NOMO-1 treated with DMSO at 0.1 percent for 48 hours (cell line): ENCODE data around the gene TIMM23.
A peak's percentile ranks its signal among the peaks of the same experiment; 100 is the strongest.
"Not testable (repeated sequence)": the region's sequence is repeated elsewhere in the genome, so short reads cannot be mapped to it uniquely, and the experiment has no call there.

Source experiments
- DNase-seq: peaks from one replicate; lab custom pipeline; 2025; ENCODE audit not compliant: unreplicated experiment; lab: John Stamatoyannopoulos, UW

Gene TIMM23, protein sequence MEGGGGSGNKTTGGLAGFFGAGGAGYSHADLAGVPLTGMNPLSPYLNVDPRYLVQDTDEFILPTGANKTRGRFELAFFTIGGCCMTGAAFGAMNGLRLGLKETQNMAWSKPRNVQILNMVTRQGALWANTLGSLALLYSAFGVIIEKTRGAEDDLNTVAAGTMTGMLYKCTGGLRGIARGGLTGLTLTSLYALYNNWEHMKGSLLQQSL

GRCh38 chr10:45972106-45972812 is at the start of gene TIMM23:
TSS of gene TIMM23 (plus strand) at chr10:45972489. CDS start at chr10:45972625, 136 bp downstream.
- DNase-seq: peak; percentile 78

GRCh38 chr10:45926790-45927189 is 45.5 kb upstream of the TIMM23 start:
- not testable (repeated sequence) for DNase-seq

DNA sequence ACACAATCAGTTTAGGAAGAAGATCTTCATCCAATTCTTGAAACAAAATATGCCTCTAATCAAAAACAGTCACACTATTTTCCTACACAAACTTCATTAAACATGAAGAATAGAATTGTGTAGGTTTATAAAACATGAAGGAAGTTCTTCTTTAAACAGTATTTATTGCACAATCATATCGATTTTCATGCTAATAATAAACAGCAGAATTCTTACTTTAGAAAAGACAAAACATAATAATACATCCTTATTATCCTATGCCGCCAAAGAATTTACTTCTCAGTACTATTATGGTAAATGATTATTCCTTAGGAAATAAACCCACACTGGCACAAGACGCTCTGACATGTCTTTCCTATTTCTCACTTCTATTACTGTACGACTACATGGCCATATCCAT is 41.0 kb upstream of the TIMM23 start:
- not testable (repeated sequence) for DNase-seq

DNA sequence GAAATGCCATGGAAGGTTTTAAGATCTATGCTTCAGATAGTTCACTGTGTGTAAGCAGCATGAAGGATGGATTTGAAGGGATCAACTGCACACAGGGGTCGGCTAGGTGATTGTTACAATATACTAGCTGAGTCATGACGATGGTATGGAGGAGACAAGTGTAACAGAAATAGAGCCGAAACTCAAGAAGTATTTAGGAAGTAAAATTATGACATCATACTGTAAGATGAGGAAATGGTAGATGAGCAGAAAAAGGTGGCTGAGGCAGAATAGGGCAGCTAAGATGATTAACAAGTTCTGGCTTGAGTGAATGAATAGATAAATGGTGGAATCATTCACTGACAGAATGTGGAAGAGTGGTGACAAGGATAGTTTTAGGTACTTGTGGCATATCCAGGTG is 37.5 kb upstream of the TIMM23 start:
- not testable (repeated sequence) for DNase-seq

GRCh38 chr10:45939176-45939697 is 33.1 kb upstream of the TIMM23 start:
- DNase-seq: not testable (repeated sequence)

DNA sequence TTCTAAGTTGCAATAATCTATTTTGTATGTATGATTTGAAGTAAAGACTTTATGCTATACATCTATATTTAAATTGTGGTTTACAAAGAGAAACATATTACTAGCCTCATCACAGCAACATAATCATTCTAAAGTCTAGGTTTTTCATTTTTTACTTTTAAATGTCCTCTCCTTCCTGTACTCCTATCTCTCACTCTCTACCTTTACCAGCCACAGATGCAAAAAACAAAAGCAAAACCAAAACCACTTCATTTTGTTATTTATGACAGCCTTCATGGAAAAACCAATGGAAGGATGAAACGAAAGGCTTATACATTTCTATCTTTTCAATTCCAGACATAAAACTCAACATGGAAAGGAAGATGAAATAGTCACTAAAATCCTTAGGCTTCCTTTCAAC is 31.1 kb upstream of the TIMM23 start:
- not testable (repeated sequence) for DNase-seq

DNA sequence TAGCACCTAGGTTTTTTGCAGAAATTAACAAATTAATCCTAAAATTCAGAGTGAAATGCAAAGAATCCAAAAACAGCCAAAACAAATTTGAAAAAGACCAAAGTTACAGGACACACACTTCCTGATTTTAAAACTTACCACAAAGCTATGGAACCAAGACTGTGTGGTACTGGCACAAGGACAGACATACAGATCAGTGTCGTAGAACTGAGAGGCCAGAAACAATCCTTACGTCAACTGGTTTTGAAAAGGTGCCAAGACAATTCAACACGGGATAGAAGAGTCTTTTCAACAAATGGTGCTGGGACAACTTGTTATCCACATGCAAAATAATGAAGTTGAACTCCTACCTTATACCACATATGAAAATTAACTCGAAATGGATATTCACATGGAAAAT is 26.8 kb upstream of the TIMM23 start:
- DNase-seq: not testable (repeated sequence)

DNA sequence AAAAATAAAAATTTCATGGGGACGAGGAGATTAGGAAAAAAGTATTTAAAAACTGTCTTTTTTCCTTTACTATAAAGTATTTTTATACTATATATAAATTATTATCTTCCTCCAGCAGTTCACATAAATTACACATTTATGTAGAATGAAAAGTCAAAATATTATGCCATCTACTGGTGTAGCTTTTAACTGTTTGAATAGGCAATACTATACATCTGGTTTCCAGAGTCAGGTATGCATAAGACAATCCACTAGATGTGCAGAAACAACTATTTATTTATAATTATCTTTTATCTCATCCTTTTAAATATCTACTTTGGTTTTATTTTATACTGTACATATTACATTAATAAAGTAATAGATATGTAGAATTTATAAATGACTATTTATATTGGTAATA is 24.9 kb upstream of the TIMM23 start:
- DNase-seq: not testable (repeated sequence)

- DNase-seq: not testable (repeated sequence)
Measured at GRCh38 chr10:45948801-45949200, 23.5 kb upstream of the TIMM23 start.

DNA sequence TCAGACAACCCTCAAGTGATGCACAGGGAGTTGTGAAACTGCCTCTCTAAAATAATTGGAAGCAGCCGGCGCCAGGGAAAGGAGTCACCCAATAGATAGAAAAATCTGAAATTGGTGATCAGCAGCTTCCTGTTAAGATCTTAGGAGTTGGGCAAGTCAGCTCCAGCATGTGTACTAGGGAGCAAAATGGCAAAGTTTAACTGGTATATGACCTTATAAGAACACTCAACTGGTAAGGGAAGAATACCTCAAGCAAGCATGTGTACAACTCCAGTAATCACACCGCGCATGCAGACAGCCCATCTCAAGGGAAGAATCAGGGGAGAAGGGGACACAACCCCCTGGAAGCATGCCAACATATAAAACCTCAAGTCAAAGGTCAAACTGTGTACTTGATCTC is 17.9 kb upstream of the TIMM23 start:
- DNase-seq: not testable (repeated sequence)

GRCh38 chr10:45956634-45957033 is 15.7 kb upstream of the TIMM23 start:
- DNase-seq: not testable (repeated sequence)

DNA sequence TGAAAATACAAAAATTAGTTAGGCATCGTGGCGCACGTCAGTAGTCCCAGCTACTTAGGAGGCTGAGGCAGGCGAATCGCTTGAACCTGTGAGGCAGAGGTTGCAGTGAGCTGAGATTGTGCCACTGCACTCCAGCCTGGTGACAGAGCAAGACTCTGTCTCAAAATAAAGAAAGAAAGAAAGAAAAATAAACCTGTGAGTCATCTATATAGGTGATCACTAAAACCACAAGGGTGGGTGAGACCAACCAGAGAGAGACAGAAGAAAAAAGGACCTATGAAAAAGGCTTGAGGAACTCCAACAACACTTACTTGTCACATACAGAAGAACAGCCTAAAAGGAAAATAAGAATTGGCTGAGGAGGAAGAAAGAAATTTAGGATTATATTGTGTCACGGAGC is 14.4 kb upstream of the TIMM23 start:
- not testable (repeated sequence) for DNase-seq

DNA sequence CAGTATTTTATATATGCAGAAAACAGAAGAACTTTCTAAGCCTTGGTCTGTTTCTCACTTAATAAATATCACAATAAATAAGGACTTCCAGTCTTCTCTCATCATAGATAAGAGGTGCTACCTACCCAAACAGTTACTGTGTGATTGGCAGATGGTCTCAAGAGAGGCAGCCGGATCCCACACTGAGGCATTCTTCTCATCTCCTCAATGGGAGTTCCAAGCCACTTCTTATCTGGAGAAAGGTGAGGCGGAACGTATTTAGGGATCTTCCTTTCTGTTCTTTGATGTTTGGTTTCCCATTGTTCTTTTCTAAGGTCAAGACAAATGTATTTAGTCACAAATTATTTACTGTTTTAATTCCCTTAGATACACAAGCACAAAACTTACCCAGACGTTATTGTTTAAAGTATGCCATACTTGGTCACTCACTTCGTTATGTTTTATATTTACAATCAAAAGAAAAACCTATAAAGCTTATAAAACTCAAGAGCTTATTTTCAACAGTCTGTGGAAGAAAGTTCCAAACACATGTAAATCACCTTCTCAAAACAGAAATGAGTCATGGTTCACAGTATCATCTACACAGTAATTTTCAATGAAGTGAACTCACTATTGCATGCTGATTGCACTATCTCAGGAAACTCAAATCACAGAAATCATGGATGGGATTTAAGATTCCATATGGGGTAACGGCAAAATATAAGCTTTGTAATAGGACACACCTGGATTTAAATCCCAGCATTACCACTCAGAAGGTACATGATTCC is 9.4 kb upstream of the TIMM23 start:
- not testable (repeated sequence) for DNase-seq

GRCh38 chr10:45971019-45971418 is 1.3 kb upstream of the TIMM23 start:
- not testable (repeated sequence) for DNase-seq

DNA sequence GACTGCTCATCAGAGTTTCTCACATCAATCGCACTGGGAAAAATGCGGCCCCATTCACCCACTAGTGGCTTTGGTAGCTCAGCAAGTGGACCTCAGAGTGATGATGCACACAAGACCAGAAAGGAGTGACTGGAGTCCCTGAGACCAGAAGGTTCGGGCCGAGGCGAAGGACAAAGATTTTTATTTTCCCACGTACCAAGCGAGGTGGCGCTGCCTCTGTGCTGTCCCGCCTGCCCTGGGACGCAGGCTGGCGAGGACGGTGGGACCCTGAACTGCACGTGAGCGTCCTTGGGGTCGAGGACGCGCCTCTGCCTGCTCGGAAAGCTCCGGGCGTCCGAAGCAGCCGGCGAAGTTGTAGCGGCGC is 565 bp upstream of the TIMM23 start:
- not testable (repeated sequence) for DNase-seq

GRCh38 chr10:45972813-45973169 is 502 bp downstream of the TIMM23 start:
- DNase-seq: peak; percentile 3

GRCh38 chr10:45974041-45974440 is 1.8 kb downstream of the TIMM23 start:
- DNase-seq: peak; percentile 27

- DNase-seq: not testable (repeated sequence)
Measured at GRCh38 chr10:45978554-45978953, 6.3 kb downstream of the TIMM23 start.

GRCh38 chr10:45981367-45981766 is 9.1 kb downstream of the TIMM23 start:
- not testable (repeated sequence) for DNase-seq

GRCh38 chr10:45983538-45984186 is 11.4 kb downstream of the TIMM23 start:
- peak; percentile 41 for DNase-seq

GRCh38 chr10:45984473-45984872 is 12.2 kb downstream of the TIMM23 start:
- not testable (repeated sequence) for DNase-seq
